ENCODE measurements around the gene OLA1. TPM values are rescaled to one million over a fixed set of nuclear protein-coding genes. Genes with fewer than 3 reads are reported as not detected.

Gene OLA1
- total RNA-seq, 2 donors from 2014 or later: 127 to 181 TPM

DNA sequence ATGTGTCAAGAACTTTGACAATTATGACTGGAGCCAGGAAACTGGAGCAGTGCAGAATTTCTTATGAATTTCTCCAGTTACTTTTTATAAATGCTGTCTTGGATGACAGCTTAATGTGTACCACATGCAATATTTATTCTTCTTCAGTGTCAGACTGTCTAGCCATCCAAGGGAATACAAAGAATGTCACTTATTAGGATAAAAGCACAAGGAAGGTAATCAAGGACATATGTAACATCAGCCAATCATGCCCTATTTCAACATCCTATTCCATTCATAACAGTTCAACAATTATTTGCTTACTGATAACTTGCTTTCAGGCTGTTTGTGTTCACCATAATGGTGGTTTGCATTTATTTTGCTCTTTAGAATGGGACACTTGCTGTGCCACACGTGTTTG is 139.8 kb downstream of the OLA1 start:
- H3K9me3 ChIP-seq (ENCODE audit: control insufficient read depth, low read length): no peaks in the 10 kb centered on the region
- no peaks in the 10 kb centered on the region for H3K36me3 ChIP-seq (ENCODE audit: control insufficient read depth, insufficient read depth, low read length)
- no peak overlapping the region for H3K27ac ChIP-seq (ENCODE audit: low read depth, low read length)
- no peak for DNase-seq
- no peaks in the 10 kb centered on the region for H3K9me3 Mint-ChIP-seq
- H3K4me3 ChIP-seq (ENCODE audit: low read length): no peak overlapping the region
- H3K36me3 Mint-ChIP-seq (ENCODE audit: low read depth): peaks cover 3% of the 10 kb centered on the region
- WGBS, 2 experiments (ENCODE audit: insufficient coverage in 1 of 2, insufficient read length in 1 of 2): 100% methylated on average over 1 of the region's 1 CpG; no CpG with 5 or more reads in 1 of the 2 experiments
- no peak overlapping the region for H3K27ac Mint-ChIP-seq
- H3K4me3 Mint-ChIP-seq: no peak overlapping the region
- no peaks in the 10 kb centered on the region for H3K27me3 Mint-ChIP-seq (ENCODE audit: insufficient read depth)
- H3K4me1 Mint-ChIP-seq: peaks cover 10% of the 10 kb centered on the region
- H3K27me3 ChIP-seq (ENCODE audit: control insufficient read depth, insufficient read depth, low read length, poor library complexity, severe bottlenecking): no peaks in the 10 kb centered on the region
- H3K4me1 ChIP-seq (ENCODE audit: control insufficient read depth, insufficient read depth, low read length): peaks cover 13% of the 10 kb centered on the region
- TF ChIP-seq, protein P1, sequence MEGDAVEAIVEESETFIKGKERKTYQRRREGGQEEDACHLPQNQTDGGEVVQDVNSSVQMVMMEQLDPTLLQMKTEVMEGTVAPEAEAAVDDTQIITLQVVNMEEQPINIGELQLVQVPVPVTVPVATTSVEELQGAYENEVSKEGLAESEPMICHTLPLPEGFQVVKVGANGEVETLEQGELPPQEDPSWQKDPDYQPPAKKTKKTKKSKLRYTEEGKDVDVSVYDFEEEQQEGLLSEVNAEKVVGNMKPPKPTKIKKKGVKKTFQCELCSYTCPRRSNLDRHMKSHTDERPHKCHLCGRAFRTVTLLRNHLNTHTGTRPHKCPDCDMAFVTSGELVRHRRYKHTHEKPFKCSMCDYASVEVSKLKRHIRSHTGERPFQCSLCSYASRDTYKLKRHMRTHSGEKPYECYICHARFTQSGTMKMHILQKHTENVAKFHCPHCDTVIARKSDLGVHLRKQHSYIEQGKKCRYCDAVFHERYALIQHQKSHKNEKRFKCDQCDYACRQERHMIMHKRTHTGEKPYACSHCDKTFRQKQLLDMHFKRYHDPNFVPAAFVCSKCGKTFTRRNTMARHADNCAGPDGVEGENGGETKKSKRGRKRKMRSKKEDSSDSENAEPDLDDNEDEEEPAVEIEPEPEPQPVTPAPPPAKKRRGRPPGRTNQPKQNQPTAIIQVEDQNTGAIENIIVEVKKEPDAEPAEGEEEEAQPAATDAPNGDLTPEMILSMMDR (conservative IDR thresholded peaks at IDR 0.05): no peak
- no peak overlapping the region for H3K9ac ChIP-seq (ENCODE audit: extremely low read depth, low read length, poor library complexity, severe bottlenecking)

DNA sequence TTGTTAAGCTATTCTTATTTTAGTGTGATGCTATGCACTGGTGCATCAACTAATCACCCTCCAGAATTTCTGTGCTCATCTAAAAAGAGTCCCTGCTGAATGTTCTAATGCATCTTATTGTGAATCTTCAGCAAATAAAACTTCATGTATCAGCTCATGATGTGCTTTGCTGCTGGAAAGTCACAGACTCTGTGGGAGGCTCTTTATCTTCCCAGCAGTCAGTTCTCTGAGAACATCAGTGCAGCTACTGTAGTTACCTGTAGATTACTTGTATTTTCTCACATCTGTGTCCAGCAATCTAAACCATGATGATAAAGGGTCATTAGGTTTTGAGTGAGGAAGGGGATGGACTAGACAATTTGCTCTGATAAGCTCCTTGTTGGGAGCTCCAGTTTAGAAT is 141.6 kb downstream of the OLA1 start:
- H3K4me3 Mint-ChIP-seq: no peak overlapping the region
- no peaks in the 10 kb centered on the region for H3K9me3 ChIP-seq (ENCODE audit: control insufficient read depth, low read length)
- no peak overlapping the region for H3K9ac ChIP-seq (ENCODE audit: extremely low read depth, low read length, poor library complexity, severe bottlenecking)
- H3K27me3 Mint-ChIP-seq (ENCODE audit: insufficient read depth): no peaks in the 10 kb centered on the region
- TF ChIP-seq, protein P1 (conservative IDR thresholded peaks at IDR 0.05): no peak
- H3K27me3 ChIP-seq (ENCODE audit: control insufficient read depth, insufficient read depth, low read length, poor library complexity, severe bottlenecking): no peaks in the 10 kb centered on the region
- H3K4me3 ChIP-seq (ENCODE audit: low read length): peak overlapping the region; percentile 39
- no peaks in the 10 kb centered on the region for H3K36me3 ChIP-seq (ENCODE audit: control insufficient read depth, insufficient read depth, low read length)
- no peak for DNase-seq
- H3K4me1 Mint-ChIP-seq: peaks cover 13% of the 10 kb centered on the region
- H3K27ac ChIP-seq (ENCODE audit: low read depth, low read length): no peak overlapping the region
- peak overlapping the region; percentile 31 for H3K27ac Mint-ChIP-seq
- H3K9me3 Mint-ChIP-seq: no peaks in the 10 kb centered on the region
- peaks cover 13% of the 10 kb centered on the region for H3K4me1 ChIP-seq (ENCODE audit: control insufficient read depth, insufficient read depth, low read length)
- H3K36me3 Mint-ChIP-seq (ENCODE audit: low read depth): no peaks in the 10 kb centered on the region

DNA sequence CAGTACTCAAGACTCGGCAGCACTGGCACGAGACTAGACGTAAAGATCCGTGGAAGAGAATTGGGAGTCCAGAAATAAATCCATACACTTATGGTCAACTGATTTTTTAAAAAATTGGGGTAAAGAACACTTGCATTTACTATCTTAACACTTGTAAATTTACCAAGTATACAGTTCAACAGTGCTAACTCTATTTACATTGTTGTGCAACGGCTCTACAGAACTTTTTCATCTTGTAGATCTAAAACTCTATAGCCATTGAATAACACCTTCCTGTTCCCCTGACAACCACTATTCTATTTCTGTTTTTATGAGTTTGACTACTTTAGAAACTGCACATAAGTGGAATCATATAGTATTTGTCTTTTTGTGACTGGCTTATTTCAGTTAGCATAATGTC is 153.8 kb downstream of the OLA1 start:
- Histone ChIP-seq H3K9ac (ENCODE audit: extremely low read depth, low read length, poor library complexity, severe bottlenecking) (no peak overlapping the region), H3K36me3 (ENCODE audit: control insufficient read depth, insufficient read depth, low read length) (no peaks in the 10 kb centered on the region), H3K27me3 (ENCODE audit: control insufficient read depth, insufficient read depth, low read length, poor library complexity, severe bottlenecking) (no peaks in the 10 kb centered on the region), H3K4me3 (ENCODE audit: low read length) (no peak overlapping the region), H3K27ac (ENCODE audit: low read depth, low read length) (no peak overlapping the region), H3K4me1 (ENCODE audit: control insufficient read depth, insufficient read depth, low read length) (no peaks in the 10 kb centered on the region), H3K9me3 (ENCODE audit: control insufficient read depth, low read length) (no peaks in the 10 kb centered on the region)
- WGBS, 2 experiments (ENCODE audit: insufficient coverage in 1 of 2, insufficient read length in 1 of 2): 90 to 94% methylated on average over 2 to 5 of the region's 5 CpGs
- DNase-seq: no peak
- Mint-ChIP-seq H3K36me3 (ENCODE audit: low read depth) (peaks cover 10% of the 10 kb centered on the region), H3K4me1 (peaks cover 4% of the 10 kb centered on the region), H3K9me3 (no peaks in the 10 kb centered on the region), H3K27ac (no peak overlapping the region), H3K27me3 (ENCODE audit: insufficient read depth) (no peaks in the 10 kb centered on the region), H3K4me3 (no peak overlapping the region)
- TF ChIP-seq, protein P1 (conservative IDR thresholded peaks at IDR 0.05): no peak
